Fibroblast of villous mesenchyme (primary cell): Measurements from ENCODE around the gene DENND2D. TPM values are rescaled to one million over a fixed set of nuclear protein-coding genes. Genes with fewer than 3 reads are reported as not detected.

Experiments
- DNase-seq: peaks from one replicate; pipeline ENCODE4 v3.0.0-alpha.2; 2010; ENCODE audit warnings: low read depth
- H3K4me3 ChIP-seq: 2 replicates; pipeline ENCODE4 v1.5.1; 2011; ENCODE audit warnings: low read depth, mild to moderate bottlenecking, low read length
- CTCF ChIP-seq: IDR thresholded peaks from 2 replicates; pipeline ENCODE4 v1.5.1; 2012; ENCODE audit warnings: low read depth, mild to moderate bottlenecking, low read length; ENCODE audit not compliant: insufficient read depth
- total RNA-seq: library from RNA; depleted of rRNA; stranded (reverse); fragments of >200 nt; gene quantifications from 2 replicates; pipeline ENCODE4 v1.2.3, GENCODE V29; 2012

DENND2D gene
- total RNA-seq, 1 donor, result 4.3 TPM

GRCh38 chr1:111175349-111175748, 25.1 kb downstream of the DENND2D start:
- no peak overlapping the region for H3K4me3 ChIP-seq
- no peak for DNase-seq
- no peak for TF ChIP-seq CTCF

GRCh38 chr1:111174070-111174469, 26.4 kb downstream of the DENND2D start:
- DNase-seq, result no peak
- H3K4me3 ChIP-seq, result no peak overlapping the region
- no peak for TF ChIP-seq CTCF

- no peak for TF ChIP-seq CTCF
- no peak for DNase-seq
- no peak overlapping the region for H3K4me3 ChIP-seq
Measured at GRCh38 chr1:111172463-111172862, 28.0 kb downstream of the DENND2D start.

GRCh38 chr1:111164151-111164550, 36.3 kb downstream of the DENND2D start:
- no peak overlapping the region for H3K4me3 ChIP-seq
- no peak for TF ChIP-seq CTCF
- DNase-seq, result no peak

- no peak for TF ChIP-seq CTCF
- H3K4me3 ChIP-seq, result no peak overlapping the region
- DNase-seq, result no peak
Measured at GRCh38 chr1:111163363-111163762, 37.1 kb downstream of the DENND2D start.

GRCh38 chr1:111162488-111162880, 38.0 kb downstream of the DENND2D start:
- no peak for TF ChIP-seq CTCF
- no peak for DNase-seq
- H3K4me3 ChIP-seq, result no peak overlapping the region

GRCh38 chr1:111161843-111162487, 38.5 kb downstream of the DENND2D start:
- peak; percentile 62 for DNase-seq
- no peak for TF ChIP-seq CTCF

More at GRCh38 chr1:111161843-111162487, 38.5 kb downstream of the DENND2D start:
- H3K4me3 ChIP-seq, result no peak overlapping the region
